HepG2 (cell line): ENCODE data around the gene KIF5B. TPM values are rescaled to one million over a fixed set of nuclear protein-coding genes. Genes with fewer than 3 reads are reported as not detected.

ENCODE experiments used
- ERF ChIP-seq: IDR thresholded peaks from 2 replicates; pipeline ENCODE4 v1.6.1; 2018; ENCODE audit warnings: missing biosample characterization, missing genetic modification reagents
- PHF5A ChIP-seq: IDR thresholded peaks from one replicate; pipeline ENCODE4 v1.6.1; 2018; ENCODE audit warnings: low read depth, missing genetic modification reagents; ENCODE audit not compliant: unreplicated experiment
- SALL2 ChIP-seq: sonication (generic); formaldehyde crosslinking; IDR thresholded peaks from 2 replicates; pipeline ENCODE4 v1.8.1; 2023; ENCODE audit warnings: mild to moderate bottlenecking, missing genetic modification reagents, inconsistent platforms
- SIN3B ChIP-seq: fragments of 150-350 bp; IDR thresholded peaks from 2 replicates; pipeline ENCODE4 v1.6.1; 2014; ENCODE audit warnings: low read length
- SMAD9 ChIP-seq: sonication (generic); formaldehyde crosslinking; IDR thresholded peaks from 2 replicates; pipeline ENCODE4 v1.5.1; 2020; ENCODE audit warnings: mild to moderate bottlenecking, missing genetic modification reagents
- SPEN ChIP-seq: sonication (generic); formaldehyde crosslinking; IDR thresholded peaks from 2 replicates; pipeline ENCODE4 v1.5.1; 2020; ENCODE audit warnings: low read depth, mild to moderate bottlenecking, missing genetic modification reagents
- SRSF1 ChIP-seq: fragments of 200-400 bp; formaldehyde crosslinking; optimal IDR thresholded peaks from 2 replicates; pipeline ENCODE3; 2017; ENCODE audit warnings: mild to moderate bottlenecking, low read depth, low read length, moderate library complexity
- U2AF1 ChIP-seq: fragments of 200-400 bp; formaldehyde crosslinking; optimal IDR thresholded peaks from 2 replicates; pipeline ENCODE3; 2017; ENCODE audit warnings: mild to moderate bottlenecking, low read depth, low read length
- ZFP41 ChIP-seq: sonication (generic); formaldehyde crosslinking; IDR thresholded peaks from 2 replicates; pipeline ENCODE4 v1.4.0; 2020; ENCODE audit warnings: mild to moderate bottlenecking, missing genetic modification reagents, borderline replicate concordance
- ZNF274 ChIP-seq: sonication (generic); formaldehyde crosslinking; IDR thresholded peaks from 2 replicates; pipeline ENCODE4 v1.5.1; 2020; ENCODE audit warnings: mild to moderate bottlenecking, missing genetic modification reagents
- ZNF317 ChIP-seq: sonication (generic); formaldehyde crosslinking; IDR thresholded peaks from 2 replicates; pipeline ENCODE4 v1.5.0; 2020; ENCODE audit warnings: mild to moderate bottlenecking, missing genetic modification reagents
- ZNF703 ChIP-seq: sonication (generic); formaldehyde crosslinking; IDR thresholded peaks from 2 replicates; pipeline ENCODE4 v1.5.1; 2020; ENCODE audit warnings: missing genetic modification reagents, mild to moderate bottlenecking, moderate library complexity, borderline replicate concordance
- polyA plus RNA-seq, 8 experiments: library from polyadenylated mRNA; depleted of rRNA in 3 of 8; stranded (reverse) in 7 of 8; unstranded in 1 of 8; fragments of >200 nt; fragmentation: Illumina TruSeq in 4 of 8; extraction: Trizol in 4 of 8; gene quantifications; 2 replicates each; pipeline versions ENCODE4 v1.2.1 to v1.2.3, GENCODE V29; 2011 to 2016; ENCODE audit warnings: low read depth in 4 of 8, missing spikeins in 1 of 8, mixed read lengths in 1 of 8; ENCODE audit not compliant: insufficient read depth in 1 of 8
- total RNA-seq, 5 experiments: library from RNA; depleted of rRNA; stranded (reverse); fragments of >200 nt; fragmentation: Illumina TruSeq; extraction: Trizol; gene quantifications; 2 replicates each; pipeline ENCODE4 v1.2.3, GENCODE V29; 2016; ENCODE audit warnings: low read depth in 1 of 5
- TF ChIP-seq, protein P1 (sequence below): sonication (generic); formaldehyde crosslinking; IDR thresholded peaks from 2 replicates; pipeline ENCODE4 v1.8.0; 2022; ENCODE audit warnings: mild to moderate bottlenecking, missing genetic modification reagents, moderate library complexity
- TF ChIP-seq, protein P2 (sequence below): sonication (generic); formaldehyde crosslinking; IDR thresholded peaks from 2 replicates; pipeline ENCODE4 v1.4.0; 2020; ENCODE audit warnings: mild to moderate bottlenecking, low read depth, missing genetic modification reagents
- TF ChIP-seq, protein P3 (sequence below): IDR thresholded peaks from 2 replicates; pipeline ENCODE4 v1.6.1; 2012; ENCODE audit warnings: low read length, improper control_type of control experiment
- TF ChIP-seq, protein P4 (sequence below): sonication (generic); formaldehyde crosslinking; IDR thresholded peaks from 2 replicates; pipeline ENCODE4 v1.4.0; 2020; ENCODE audit warnings: mild to moderate bottlenecking, missing genetic modification reagents
- TF ChIP-seq, protein P5 (sequence below): sonication (generic); formaldehyde crosslinking; IDR thresholded peaks from 2 replicates; pipeline ENCODE4 v1.4.0; 2020; ENCODE audit warnings: missing genetic modification reagents

The KIF5B gene
- total and polyA plus RNA-seq, 2 of the 13 experiments (the other 11 are each of a cell fraction or from before 2014, with no cell fraction given): 34.3 to 133 TPM

DNA sequence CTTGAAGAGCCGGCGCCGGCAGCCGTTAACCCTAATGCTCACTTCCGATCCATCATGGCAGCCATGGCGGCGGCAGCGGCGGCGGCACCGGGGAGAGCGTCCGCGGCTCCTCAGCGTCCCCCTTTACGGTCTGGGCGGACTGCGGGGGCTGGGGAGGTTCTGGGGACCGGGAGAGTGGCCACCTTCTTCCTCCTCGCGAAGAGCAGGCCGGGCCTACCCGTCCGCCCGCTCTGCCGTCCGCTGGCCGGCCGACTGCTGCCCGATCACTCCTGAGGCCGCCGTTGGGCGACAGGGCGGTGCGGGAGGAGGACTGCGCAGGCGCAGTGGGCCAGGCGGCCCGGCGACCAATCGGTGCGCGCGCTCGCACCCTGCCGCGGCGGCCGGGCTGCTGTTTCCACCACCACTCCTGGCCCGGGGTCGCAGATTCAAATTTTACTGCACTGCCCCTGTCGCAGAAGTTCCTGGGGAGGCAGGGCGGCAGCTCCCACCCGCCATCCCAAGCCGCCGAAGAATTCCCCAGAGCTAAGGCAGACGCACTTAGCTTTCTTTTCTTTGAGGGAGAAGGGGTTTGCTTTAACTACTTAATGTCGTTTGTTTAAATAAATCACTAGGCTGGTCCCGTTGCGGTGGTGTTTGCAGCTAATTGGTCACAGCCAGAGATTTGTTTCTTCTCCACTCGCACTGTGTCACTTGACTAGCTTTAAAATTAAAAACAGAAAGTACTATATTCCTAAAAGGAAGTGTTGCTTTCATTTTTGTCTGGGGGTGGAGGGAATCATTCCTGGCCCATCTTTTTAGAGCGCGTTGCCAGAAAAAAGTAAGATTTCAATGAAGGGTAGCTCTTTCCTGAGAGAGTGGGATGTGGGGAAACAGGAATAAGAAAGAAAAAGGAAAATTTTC is at the start of gene KIF5B (continued):
- TF ChIP-seq, protein P1, sequence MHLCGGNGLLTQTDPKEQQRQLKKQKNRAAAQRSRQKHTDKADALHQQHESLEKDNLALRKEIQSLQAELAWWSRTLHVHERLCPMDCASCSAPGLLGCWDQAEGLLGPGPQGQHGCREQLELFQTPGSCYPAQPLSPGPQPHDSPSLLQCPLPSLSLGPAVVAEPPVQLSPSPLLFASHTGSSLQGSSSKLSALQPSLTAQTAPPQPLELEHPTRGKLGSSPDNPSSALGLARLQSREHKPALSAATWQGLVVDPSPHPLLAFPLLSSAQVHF: no peak; the same call in 1 of the 2 replicates
- peak; percentile 52; the same call in 1 of the 2 replicates for TF ChIP-seq ZNF317
- peak; percentile 41; the same call in 1 of the 2 replicates for TF ChIP-seq ZNF274 (CRISPR knock-in tag)
- TF ChIP-seq SPEN (CRISPR knock-in tag): peak; percentile 29; the same call in 1 of the 2 replicates
- TF ChIP-seq SRSF1: no peak
- TF ChIP-seq, protein P2, sequence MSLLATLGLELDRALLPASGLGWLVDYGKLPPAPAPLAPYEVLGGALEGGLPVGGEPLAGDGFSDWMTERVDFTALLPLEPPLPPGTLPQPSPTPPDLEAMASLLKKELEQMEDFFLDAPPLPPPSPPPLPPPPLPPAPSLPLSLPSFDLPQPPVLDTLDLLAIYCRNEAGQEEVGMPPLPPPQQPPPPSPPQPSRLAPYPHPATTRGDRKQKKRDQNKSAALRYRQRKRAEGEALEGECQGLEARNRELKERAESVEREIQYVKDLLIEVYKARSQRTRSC (CRISPR knock-in tag): no peak
- TF ChIP-seq SMAD9: no peak
- no peak; the same call in 1 of the 2 replicates for TF ChIP-seq ZFP41 (CRISPR knock-in tag)
- TF ChIP-seq ERF (CRISPR knock-in tag): no peak
- TF ChIP-seq, protein P3, sequence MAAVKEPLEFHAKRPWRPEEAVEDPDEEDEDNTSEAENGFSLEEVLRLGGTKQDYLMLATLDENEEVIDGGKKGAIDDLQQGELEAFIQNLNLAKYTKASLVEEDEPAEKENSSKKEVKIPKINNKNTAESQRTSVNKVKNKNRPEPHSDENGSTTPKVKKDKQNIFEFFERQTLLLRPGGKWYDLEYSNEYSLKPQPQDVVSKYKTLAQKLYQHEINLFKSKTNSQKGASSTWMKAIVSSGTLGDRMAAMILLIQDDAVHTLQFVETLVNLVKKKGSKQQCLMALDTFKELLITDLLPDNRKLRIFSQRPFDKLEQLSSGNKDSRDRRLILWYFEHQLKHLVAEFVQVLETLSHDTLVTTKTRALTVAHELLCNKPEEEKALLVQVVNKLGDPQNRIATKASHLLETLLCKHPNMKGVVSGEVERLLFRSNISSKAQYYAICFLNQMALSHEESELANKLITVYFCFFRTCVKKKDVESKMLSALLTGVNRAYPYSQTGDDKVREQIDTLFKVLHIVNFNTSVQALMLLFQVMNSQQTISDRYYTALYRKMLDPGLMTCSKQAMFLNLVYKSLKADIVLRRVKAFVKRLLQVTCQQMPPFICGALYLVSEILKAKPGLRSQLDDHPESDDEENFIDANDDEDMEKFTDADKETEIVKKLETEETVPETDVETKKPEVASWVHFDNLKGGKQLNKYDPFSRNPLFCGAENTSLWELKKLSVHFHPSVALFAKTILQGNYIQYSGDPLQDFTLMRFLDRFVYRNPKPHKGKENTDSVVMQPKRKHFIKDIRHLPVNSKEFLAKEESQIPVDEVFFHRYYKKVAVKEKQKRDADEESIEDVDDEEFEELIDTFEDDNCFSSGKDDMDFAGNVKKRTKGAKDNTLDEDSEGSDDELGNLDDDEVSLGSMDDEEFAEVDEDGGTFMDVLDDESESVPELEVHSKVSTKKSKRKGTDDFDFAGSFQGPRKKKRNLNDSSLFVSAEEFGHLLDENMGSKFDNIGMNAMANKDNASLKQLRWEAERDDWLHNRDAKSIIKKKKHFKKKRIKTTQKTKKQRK: no peak
- TF ChIP-seq, protein P4, sequence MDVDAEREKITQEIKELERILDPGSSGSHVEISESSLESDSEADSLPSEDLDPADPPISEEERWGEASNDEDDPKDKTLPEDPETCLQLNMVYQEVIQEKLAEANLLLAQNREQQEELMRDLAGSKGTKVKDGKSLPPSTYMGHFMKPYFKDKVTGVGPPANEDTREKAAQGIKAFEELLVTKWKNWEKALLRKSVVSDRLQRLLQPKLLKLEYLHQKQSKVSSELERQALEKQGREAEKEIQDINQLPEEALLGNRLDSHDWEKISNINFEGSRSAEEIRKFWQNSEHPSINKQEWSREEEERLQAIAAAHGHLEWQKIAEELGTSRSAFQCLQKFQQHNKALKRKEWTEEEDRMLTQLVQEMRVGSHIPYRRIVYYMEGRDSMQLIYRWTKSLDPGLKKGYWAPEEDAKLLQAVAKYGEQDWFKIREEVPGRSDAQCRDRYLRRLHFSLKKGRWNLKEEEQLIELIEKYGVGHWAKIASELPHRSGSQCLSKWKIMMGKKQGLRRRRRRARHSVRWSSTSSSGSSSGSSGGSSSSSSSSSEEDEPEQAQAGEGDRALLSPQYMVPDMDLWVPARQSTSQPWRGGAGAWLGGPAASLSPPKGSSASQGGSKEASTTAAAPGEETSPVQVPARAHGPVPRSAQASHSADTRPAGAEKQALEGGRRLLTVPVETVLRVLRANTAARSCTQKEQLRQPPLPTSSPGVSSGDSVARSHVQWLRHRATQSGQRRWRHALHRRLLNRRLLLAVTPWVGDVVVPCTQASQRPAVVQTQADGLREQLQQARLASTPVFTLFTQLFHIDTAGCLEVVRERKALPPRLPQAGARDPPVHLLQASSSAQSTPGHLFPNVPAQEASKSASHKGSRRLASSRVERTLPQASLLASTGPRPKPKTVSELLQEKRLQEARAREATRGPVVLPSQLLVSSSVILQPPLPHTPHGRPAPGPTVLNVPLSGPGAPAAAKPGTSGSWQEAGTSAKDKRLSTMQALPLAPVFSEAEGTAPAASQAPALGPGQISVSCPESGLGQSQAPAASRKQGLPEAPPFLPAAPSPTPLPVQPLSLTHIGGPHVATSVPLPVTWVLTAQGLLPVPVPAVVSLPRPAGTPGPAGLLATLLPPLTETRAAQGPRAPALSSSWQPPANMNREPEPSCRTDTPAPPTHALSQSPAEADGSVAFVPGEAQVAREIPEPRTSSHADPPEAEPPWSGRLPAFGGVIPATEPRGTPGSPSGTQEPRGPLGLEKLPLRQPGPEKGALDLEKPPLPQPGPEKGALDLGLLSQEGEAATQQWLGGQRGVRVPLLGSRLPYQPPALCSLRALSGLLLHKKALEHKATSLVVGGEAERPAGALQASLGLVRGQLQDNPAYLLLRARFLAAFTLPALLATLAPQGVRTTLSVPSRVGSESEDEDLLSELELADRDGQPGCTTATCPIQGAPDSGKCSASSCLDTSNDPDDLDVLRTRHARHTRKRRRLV (CRISPR knock-in tag): no peak
- peak; percentile 77; the same call in 1 of the 2 replicates for TF ChIP-seq SALL2 (CRISPR knock-in tag)
- TF ChIP-seq SIN3B: peak; percentile 79
- TF ChIP-seq ZNF703 (CRISPR knock-in tag): no peak
- no peak for TF ChIP-seq U2AF1
- TF ChIP-seq, protein P5, sequence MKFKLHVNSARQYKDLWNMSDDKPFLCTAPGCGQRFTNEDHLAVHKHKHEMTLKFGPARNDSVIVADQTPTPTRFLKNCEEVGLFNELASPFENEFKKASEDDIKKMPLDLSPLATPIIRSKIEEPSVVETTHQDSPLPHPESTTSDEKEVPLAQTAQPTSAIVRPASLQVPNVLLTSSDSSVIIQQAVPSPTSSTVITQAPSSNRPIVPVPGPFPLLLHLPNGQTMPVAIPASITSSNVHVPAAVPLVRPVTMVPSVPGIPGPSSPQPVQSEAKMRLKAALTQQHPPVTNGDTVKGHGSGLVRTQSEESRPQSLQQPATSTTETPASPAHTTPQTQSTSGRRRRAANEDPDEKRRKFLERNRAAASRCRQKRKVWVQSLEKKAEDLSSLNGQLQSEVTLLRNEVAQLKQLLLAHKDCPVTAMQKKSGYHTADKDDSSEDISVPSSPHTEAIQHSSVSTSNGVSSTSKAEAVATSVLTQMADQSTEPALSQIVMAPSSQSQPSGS (CRISPR knock-in tag): no peak; the same call in 1 of the 2 replicates
- TF ChIP-seq PHF5A: no peak
